ENCODE data around the gene REELD1. TPM values are rescaled to one million over a fixed set of nuclear protein-coding genes. Genes with fewer than 3 reads are reported as not detected.

The REELD1 gene
- total and polyA plus RNA-seq, 10 of the 15 experiments (the other 5 are each of a cell fraction or from before 2014, with no cell fraction given) = 0.11 to 3.9 (median 0.62) TPM

- TF ChIP-seq BCLAF1 (IDR thresholded peaks at IDR 0.05) = no peak
- TF ChIP-seq POLR2AphosphoS5 (IDR thresholded peaks at IDR 0.05; ENCODE audit: low read length) = peak; percentile 80
- no peak for TF ChIP-seq MEF2B (IDR thresholded peaks at IDR 0.05; ENCODE audit: partially characterized antibody, poor library complexity, severe bottlenecking)
- TF ChIP-seq ZNF274 (IDR thresholded peaks at IDR 0.05; ENCODE audit: insufficient read depth, insufficient read length) = no peak
- no peak for TF ChIP-seq CBFB (IDR thresholded peaks at IDR 0.05; ENCODE audit: low read depth)
- TF ChIP-seq ZNF24 (IDR thresholded peaks at IDR 0.05) = 0 out of 2 replicates have a peak, but pooled peaks have one; percentile 53
- no peak for TF ChIP-seq FOS (IDR thresholded peaks at IDR 0.05; ENCODE audit: borderline replicate concordance, extremely low read depth, insufficient read length)
- peak; percentile 50 for TF ChIP-seq EED (IDR thresholded peaks at IDR 0.05; ENCODE audit: low read depth)
- TF ChIP-seq E2F4 (IDR thresholded peaks at IDR 0.05; ENCODE audit: low read depth, low read length) = 0 out of 2 replicates have a peak, but pooled peaks have one; percentile 25
- TF ChIP-seq TAF1 (IDR thresholded peaks at IDR 0.05; ENCODE audit: borderline replicate concordance, low read depth, low read length) = peak; percentile 72; the same call in 1 of the 2 replicates
- peak; percentile 70; the same call in 1 of the 2 replicates for TF ChIP-seq BACH1 (IDR thresholded peaks at IDR 0.05; ENCODE audit: borderline replicate concordance)
- TF ChIP-seq GATAD2B (conservative IDR thresholded peaks at IDR 0.05; ENCODE audit: low read depth) = peak; percentile 82; the same call in 1 of the 2 replicates
- TF ChIP-seq RFX5 (IDR thresholded peaks at IDR 0.05; ENCODE audit: low read depth, low read length) = 0 out of 2 replicates have a peak, but pooled peaks have one; percentile 16
- TF ChIP-seq YY1 (IDR thresholded peaks at IDR 0.05; ENCODE audit: low read depth, low read length) = peak; percentile 14; the same call in 1 of the 2 replicates
- peak; percentile 25 to 43; a peak in 3 of 4 replicates for TF ChIP-seq IKZF2 (IDR thresholded peaks at IDR 0.05)
- TF ChIP-seq POU2F2 (IDR thresholded peaks at IDR 0.05; ENCODE audit: borderline replicate concordance, low read depth, low read length) = 0 out of 3 replicates have a peak, but pooled peaks have one; percentile 17
- peak; percentile 71 for TF ChIP-seq DPF2 (IDR thresholded peaks at IDR 0.05)
- TF ChIP-seq ZNF687 (IDR thresholded peaks at IDR 0.05) = no peak; the same call in 1 of the 2 replicates
- TF ChIP-seq IKZF1 (conservative IDR thresholded peaks at IDR 0.05) = peak; percentile 91
- TF ChIP-seq POLR2A (IDR thresholded peaks at IDR 0.05; ENCODE audit: low read depth, low read length) = peak; percentile 87
Measured at GRCh38 chr4:146175541-146176453, 38.5 kb upstream of the REELD1 start, which contains the start of gene LSM6 (continued).
